Measurements from ENCODE around the gene IL25.

IL25 gene

DNA sequence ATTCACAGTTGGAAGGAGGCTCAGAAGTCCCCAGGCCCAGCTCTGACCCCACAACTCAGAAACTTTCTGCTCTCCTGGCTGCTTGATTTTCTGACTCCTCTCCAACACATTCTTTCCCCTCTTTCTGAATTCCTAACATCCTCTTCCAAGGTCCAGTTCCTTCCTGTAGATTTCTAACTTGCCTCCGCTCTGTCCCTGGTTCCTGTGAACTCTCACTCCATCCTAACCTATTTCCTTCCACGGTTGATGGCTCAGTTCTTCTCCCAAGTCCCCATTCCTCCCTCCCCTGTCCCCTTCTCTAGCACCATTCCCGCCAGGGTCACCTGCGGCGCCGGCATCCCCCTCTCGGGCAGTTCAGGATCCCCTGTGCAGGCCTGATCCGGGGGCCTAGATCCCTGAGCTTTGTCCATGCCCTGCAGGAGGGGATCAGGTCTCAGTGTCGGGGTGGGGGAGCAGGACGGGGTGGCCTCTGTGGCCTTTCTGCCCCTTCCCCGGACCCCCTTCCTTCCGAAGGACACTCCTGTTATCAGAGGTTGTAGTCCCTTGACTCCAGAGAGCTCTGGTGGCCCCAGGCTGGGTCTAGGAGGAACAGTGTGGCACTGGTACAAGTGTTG, 13.9 kb upstream of the IL25 start:
- H3K9me3 ChIP-seq (ENCODE audit: low read depth, low read length): no peaks in the 10 kb centered on the region
- no peak for DNase-seq (ENCODE audit: low read depth, low spot score)
- H3K27ac ChIP-seq: no peak overlapping the region
- no peak overlapping the region for H3K9ac ChIP-seq (ENCODE audit: insufficient read length)
- peaks cover 44% of the 10 kb centered on the region for H3K36me3 ChIP-seq (ENCODE audit: insufficient read depth, low read length)
- no peak for TF ChIP-seq EZH2 (IDR thresholded peaks at IDR 0.05)
- no peak; the same call in 1 of the 2 replicates for TF ChIP-seq POLR2AphosphoS5 (IDR thresholded peaks at IDR 0.05; ENCODE audit: borderline replicate concordance, low read depth, low read length)
- no peak for TF ChIP-seq FOXP2 (optimal IDR thresholded peaks at IDR 0.05; ENCODE audit: control extremely low read depth, extremely low read length, insufficient read depth)
- no peak overlapping the region for H3K4me3 ChIP-seq

DNA sequence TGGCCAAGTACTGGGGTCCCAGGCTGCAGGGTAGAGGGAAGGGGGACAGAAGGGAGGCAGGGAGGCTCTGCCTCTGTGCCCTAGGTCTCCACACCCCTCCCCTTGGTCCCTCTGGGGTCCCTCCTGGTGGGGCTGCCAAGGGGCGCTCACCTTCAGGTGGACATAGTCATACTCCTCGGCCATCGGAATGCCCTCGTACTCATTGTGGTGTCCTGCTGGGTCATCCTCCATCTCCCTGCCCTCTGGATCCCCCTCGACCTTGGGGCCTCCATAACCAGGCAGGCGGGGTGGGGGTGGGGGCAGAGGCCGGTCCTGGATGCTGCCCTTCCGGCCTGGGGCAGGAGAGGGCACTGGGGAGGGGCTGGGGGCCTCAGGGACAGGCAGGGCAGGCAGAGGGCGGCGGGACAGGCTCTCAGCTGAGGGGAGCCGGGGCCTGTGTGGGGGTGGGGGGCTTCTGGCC, 13.4 kb upstream of the IL25 start:
- Histone ChIP-seq H3K9ac (ENCODE audit: insufficient read length) (no peak overlapping the region), H3K36me3 (ENCODE audit: insufficient read depth, low read length) (peaks cover 49% of the 10 kb centered on the region), H3K27ac (no peak overlapping the region), H3K4me3 (no peak overlapping the region), H3K9me3 (ENCODE audit: low read depth, low read length) (no peaks in the 10 kb centered on the region)
- no peak for TF ChIP-seq EZH2 (IDR thresholded peaks at IDR 0.05)
- 0 out of 2 replicates have a peak, but pooled peaks have one; percentile 9 for TF ChIP-seq POLR2AphosphoS5 (IDR thresholded peaks at IDR 0.05; ENCODE audit: borderline replicate concordance, low read depth, low read length)
- no peak for DNase-seq (ENCODE audit: low read depth, low spot score)

DNA sequence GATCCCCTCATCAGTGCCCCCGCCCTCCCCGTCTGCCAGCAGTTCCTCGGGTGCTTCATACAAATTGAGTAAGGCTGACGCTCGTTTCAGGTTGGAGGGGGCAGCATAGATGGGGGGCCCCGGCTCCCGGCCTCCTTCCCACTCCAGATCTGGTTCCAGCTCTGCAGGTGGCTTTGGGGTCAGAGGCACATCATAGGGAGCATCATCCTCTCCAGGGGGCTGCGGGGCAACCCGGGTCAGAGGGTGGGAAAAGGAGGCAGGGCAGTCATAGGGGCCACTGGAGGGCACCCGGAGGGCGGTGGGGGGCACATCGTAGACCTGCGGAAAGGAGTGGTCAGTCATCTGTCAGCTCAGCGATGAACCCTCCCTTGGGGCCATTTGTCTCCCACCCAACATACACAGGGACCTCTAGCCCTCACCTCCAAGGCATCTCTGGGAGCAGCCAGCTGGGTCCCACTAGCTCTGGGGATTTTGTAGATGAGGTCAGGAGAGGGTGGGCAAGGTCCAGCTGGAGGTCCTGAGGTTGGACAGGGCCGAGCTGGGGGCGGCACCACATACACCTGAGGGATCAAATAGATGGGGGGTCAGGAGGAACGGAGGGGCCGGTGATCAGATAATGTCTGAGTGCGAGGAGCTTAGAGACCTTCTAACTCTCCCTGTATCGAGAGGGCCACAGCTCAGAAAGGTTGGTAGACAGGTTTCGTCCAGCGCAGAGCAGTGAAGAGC, 12.7 kb upstream of the IL25 start:
- H3K36me3 ChIP-seq (ENCODE audit: insufficient read depth, low read length): peaks cover 49% of the 10 kb centered on the region
- DNase-seq (ENCODE audit: low read depth, low spot score): no peak
- no peak overlapping the region for H3K9ac ChIP-seq (ENCODE audit: insufficient read length)
- no peak overlapping the region for H3K4me3 ChIP-seq
- TF ChIP-seq EZH2 (IDR thresholded peaks at IDR 0.05) (no peak), POLR2AphosphoS5 (IDR thresholded peaks at IDR 0.05; ENCODE audit: borderline replicate concordance, low read depth, low read length) (no peak), FOXP2 (optimal IDR thresholded peaks at IDR 0.05; ENCODE audit: control extremely low read depth, extremely low read length, insufficient read depth) (no peak)
- no peaks in the 10 kb centered on the region for H3K9me3 ChIP-seq (ENCODE audit: low read depth, low read length)
- no peak overlapping the region for H3K27ac ChIP-seq

DNA sequence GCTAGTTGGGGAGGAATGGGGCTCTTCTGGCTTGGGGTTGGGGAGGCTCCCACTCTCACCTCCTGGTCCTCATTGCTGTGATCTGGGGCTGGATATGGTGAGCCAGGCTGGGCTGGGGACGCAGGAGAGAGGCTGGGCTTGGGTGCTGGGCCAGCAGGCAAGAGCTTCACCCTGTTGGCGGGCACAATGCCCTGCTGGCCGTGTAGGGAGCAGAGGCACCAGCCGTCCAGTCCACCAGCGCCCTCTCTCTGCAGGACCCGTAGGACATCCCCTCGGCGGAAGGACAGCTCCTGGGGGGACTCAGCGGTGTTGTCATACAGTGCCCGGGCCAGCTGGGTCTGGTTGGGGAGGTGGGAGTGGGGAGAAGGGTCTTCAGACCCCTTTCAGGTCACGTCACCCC, 12.1 kb upstream of the IL25 start:
- DNase-seq (ENCODE audit: low read depth, low spot score): no peak
- Histone ChIP-seq H3K27ac (no peak overlapping the region), H3K4me3 (no peak overlapping the region), H3K36me3 (ENCODE audit: insufficient read depth, low read length) (peaks cover 49% of the 10 kb centered on the region), H3K9ac (ENCODE audit: insufficient read length) (no peak overlapping the region), H3K9me3 (ENCODE audit: low read depth, low read length) (no peaks in the 10 kb centered on the region)
- TF ChIP-seq FOXP2 (optimal IDR thresholded peaks at IDR 0.05; ENCODE audit: control extremely low read depth, extremely low read length, insufficient read depth) (no peak), EZH2 (IDR thresholded peaks at IDR 0.05) (no peak), POLR2AphosphoS5 (IDR thresholded peaks at IDR 0.05; ENCODE audit: borderline replicate concordance, low read depth, low read length) (no peak)

DNA sequence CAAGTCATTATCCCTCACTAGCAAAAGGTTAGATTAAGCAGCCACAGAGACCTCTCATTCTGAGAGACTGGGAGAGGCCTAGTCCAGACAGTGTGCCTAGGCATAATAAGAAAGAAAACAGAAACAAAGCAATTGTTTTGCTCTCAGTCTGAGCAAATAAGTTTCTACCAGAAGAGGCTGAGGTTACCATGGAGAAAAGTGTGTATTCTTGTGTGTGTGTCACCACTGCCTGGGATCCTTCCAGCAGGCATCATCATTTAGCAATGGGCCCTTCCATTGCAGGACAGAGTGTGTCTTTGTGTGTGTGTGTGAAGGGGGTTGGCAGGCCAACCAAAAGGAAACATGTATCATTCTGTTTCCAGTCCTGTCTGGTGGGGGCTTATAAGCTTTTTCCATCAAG, 11.3 kb upstream of the IL25 start:
- DNase-seq (ENCODE audit: low read depth, low spot score): no peak
- Histone ChIP-seq H3K9ac (ENCODE audit: insufficient read length) (no peak overlapping the region), H3K36me3 (ENCODE audit: insufficient read depth, low read length) (peaks cover 49% of the 10 kb centered on the region), H3K4me3 (no peak overlapping the region), H3K9me3 (ENCODE audit: low read depth, low read length) (no peaks in the 10 kb centered on the region), H3K27ac (no peak overlapping the region; the same call in 1 of the 2 replicates)
- TF ChIP-seq FOXP2 (optimal IDR thresholded peaks at IDR 0.05; ENCODE audit: control extremely low read depth, extremely low read length, insufficient read depth) (no peak), EZH2 (IDR thresholded peaks at IDR 0.05) (no peak), POLR2AphosphoS5 (IDR thresholded peaks at IDR 0.05; ENCODE audit: borderline replicate concordance, low read depth, low read length) (no peak)

DNA sequence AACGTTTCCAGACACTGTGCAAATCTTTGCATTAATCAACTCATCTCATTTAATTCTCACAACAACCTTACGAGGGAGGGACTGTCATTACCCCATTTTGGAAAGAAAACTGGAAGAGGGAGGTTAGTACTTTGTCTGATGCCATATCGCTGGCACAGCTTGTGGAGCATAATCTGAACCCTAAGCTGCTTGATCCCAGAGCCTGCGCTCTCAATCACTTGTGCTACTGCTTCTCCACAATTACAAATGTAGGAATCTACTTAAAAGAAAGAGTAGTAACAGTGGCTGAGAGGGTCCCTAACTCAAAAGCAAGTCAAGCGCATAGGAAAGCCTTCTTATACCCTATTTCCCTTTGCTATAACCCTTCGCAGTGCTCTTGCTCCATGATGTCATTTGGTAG, 10.8 kb upstream of the IL25 start:
- no peak overlapping the region for H3K9ac ChIP-seq (ENCODE audit: insufficient read length)
- peak overlapping the region; percentile 46; the same call in 1 of the 2 replicates for H3K27ac ChIP-seq
- no peak overlapping the region for H3K4me3 ChIP-seq
- DNase-seq (ENCODE audit: low read depth, low spot score): no peak
- H3K9me3 ChIP-seq (ENCODE audit: low read depth, low read length): no peaks in the 10 kb centered on the region
- TF ChIP-seq POLR2AphosphoS5 (IDR thresholded peaks at IDR 0.05; ENCODE audit: borderline replicate concordance, low read depth, low read length) (no peak), EZH2 (IDR thresholded peaks at IDR 0.05) (no peak), FOXP2 (optimal IDR thresholded peaks at IDR 0.05; ENCODE audit: control extremely low read depth, extremely low read length, insufficient read depth) (no peak)
- peaks cover 49% of the 10 kb centered on the region for H3K36me3 ChIP-seq (ENCODE audit: insufficient read depth, low read length)

DNA sequence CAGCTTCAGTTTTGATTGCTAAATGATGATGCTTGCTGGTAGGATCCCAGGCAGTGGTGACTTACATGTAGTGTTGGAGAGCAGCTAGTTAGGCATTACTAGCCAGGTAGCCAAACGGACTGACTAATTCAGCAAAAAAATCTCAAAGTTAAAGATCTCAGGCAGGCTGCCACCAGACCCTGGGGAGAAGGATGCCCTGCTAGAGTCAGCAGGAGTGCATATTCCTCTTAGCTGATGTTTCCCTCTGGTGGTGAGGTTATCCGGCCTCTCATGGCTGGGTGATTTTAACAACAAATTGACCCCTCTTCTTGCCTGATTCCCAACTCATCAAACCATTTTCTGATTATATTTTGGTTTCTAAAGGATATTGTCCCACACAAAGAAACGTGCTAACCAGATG, 10.4 kb upstream of the IL25 start:
- Histone ChIP-seq H3K9me3 (ENCODE audit: low read depth, low read length) (no peaks in the 10 kb centered on the region), H3K9ac (ENCODE audit: insufficient read length) (no peak overlapping the region), H3K27ac (peak overlapping the region; percentile 46; the same call in 1 of the 2 replicates), H3K4me3 (no peak overlapping the region), H3K36me3 (ENCODE audit: insufficient read depth, low read length) (peaks cover 49% of the 10 kb centered on the region)
- TF ChIP-seq POLR2AphosphoS5 (IDR thresholded peaks at IDR 0.05; ENCODE audit: borderline replicate concordance, low read depth, low read length) (no peak), EZH2 (IDR thresholded peaks at IDR 0.05) (no peak)
- DNase-seq (ENCODE audit: low read depth, low spot score): no peak

DNA sequence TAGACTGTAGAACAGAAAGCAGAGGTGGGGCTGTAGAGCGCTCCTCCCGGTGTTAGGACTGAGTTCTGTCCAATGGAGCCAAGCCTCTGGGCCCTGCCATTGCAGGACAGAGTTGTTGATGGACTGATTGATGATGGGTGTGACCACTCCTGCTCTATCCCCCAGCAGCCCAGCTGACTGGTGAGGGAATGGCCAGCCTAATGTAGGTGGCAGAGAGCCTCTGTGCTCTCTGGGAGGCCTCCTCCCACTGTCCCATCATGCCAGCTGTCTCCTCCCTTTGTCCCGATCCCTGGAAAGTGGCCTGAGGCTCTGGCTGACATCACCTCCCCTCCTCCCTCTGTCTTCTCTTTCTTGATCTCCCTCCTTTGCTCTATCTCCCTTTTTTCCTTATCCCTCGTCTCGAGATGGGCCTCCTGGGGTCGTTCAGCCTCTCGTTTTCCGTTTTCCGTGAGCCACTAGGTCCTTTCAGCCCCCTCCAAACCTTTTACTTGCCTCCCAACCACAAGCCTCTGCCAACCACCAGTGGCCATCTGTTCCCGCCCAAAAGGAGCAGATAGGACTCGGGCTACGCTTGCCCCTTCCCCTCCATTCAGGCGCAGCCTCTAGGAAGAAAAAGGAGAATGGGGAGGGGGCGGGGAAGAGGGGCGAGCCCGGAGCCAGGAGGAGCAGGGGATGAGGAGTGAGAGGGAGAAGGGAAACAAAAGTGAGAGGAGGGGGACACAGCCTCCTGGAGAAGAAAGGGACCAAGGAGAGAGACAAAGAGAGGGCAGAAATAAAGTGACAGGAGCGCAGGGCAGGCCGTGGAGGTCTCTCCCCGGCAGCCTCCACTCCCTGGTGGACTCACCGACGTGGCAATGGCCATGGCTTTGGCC, 8.2 kb upstream of the IL25 start:
- H3K27ac ChIP-seq: peak overlapping the region; percentile 91

More for the DNA sequence above, 8.2 kb upstream of the IL25 start:
- Histone ChIP-seq H3K9me3 (ENCODE audit: low read depth, low read length) (no peaks in the 10 kb centered on the region), H3K36me3 (ENCODE audit: insufficient read depth, low read length) (peaks cover 36% of the 10 kb centered on the region), H3K4me3 (peak overlapping the region; percentile 89), H3K9ac (ENCODE audit: insufficient read length) (peak overlapping the region; percentile 97)
- DNase-seq (ENCODE audit: low read depth, low spot score): no peak
- TF ChIP-seq POLR2AphosphoS5 (IDR thresholded peaks at IDR 0.05; ENCODE audit: borderline replicate concordance, low read depth, low read length) (peak; percentile 11; the same call in 1 of the 2 replicates), FOXP2 (optimal IDR thresholded peaks at IDR 0.05; ENCODE audit: control extremely low read depth, extremely low read length, insufficient read depth) (no peak)

All from SK-N-MC (cell line).